Measurements from ENCODE around the gene LDB3.

GRCh38 chr10:86705139-86705538 lies 36.8 kb downstream of the LDB3 start:
- TF ChIP-seq EP300 (IDR thresholded peaks at IDR 0.05): no peak
- no peak for TF ChIP-seq CEBPB (IDR thresholded peaks at IDR 0.05)

Data from A549 (cell line).